Keratinocyte (primary cell): ENCODE measurements around the gene P3H2. TPM values are rescaled to one million over a fixed set of nuclear protein-coding genes. Genes with fewer than 3 reads are reported as not detected.

Experiments used
- DNase-seq: peaks from one replicate; pipeline ENCODE4 v3.0.0-alpha.2; 2011; ENCODE audit warnings: low read depth, missing footprints, low spot score
- FAIRE-seq: peaks from 2 replicates; lab custom pipeline; 2011; peaks lifted over from hg19 to GRCh38; lab: Jason Lieb, UNC
- H2AFZ ChIP-seq: 2 replicates; pipeline ENCODE4 v1.6.0; 2012; ENCODE audit warnings: low read length, control low read depth, inconsistent platforms; ENCODE audit not compliant: control insufficient read depth
- H3K27ac ChIP-seq: 2 replicates; pipeline ENCODE4 v1.5.1; 2011; ENCODE audit warnings: low read length; ENCODE audit not compliant: control insufficient read depth, insufficient read depth
- H3K27me3 ChIP-seq: 3 replicates; pipeline ENCODE4 v1.6.0; 2011; ENCODE audit warnings: low read length; ENCODE audit not compliant: control insufficient read depth, insufficient read depth; ENCODE audit errors: extremely low read depth
- H3K36me3 ChIP-seq, 2 experiments: 2 replicates in 1 of 2; 3 replicates in 1 of 2; pipeline ENCODE4 v1.5.1; 2011; ENCODE audit warnings: low read length in 2 of 2, mild to moderate bottlenecking in 1 of 2; ENCODE audit not compliant: control insufficient read depth in 2 of 2, insufficient read depth in 2 of 2; ENCODE audit errors: extremely low read depth in 1 of 2
- H3K4me1 ChIP-seq: 3 replicates; pipeline ENCODE4 v1.5.1; 2011; ENCODE audit warnings: low read length; ENCODE audit not compliant: control insufficient read depth, insufficient read depth; ENCODE audit errors: extremely low read depth
- H3K4me2 ChIP-seq: 3 replicates; pipeline ENCODE4 v1.6.0; 2011; ENCODE audit warnings: low read depth, low read length; ENCODE audit not compliant: control insufficient read depth, insufficient read depth; ENCODE audit errors: extremely low read depth
- H3K4me3 ChIP-seq, 3 experiments: fragments of 200-600 bp in 1 of 3; sonication (generic) in 1 of 3; 2 replicates in 2 of 3; 3 replicates in 1 of 3; pipeline ENCODE4 v1.5.1; 2011 to 2016; ENCODE audit warnings: low read length in 3 of 3, mild to moderate bottlenecking in 3 of 3, control low read depth in 2 of 3, inconsistent platforms in 1 of 3, low read depth in 1 of 3, mixed read lengths in 1 of 3, mixed run types in 1 of 3, moderate library complexity in 1 of 3; ENCODE audit not compliant: control insufficient read depth in 2 of 3, insufficient read depth in 2 of 3; ENCODE audit errors: extremely low read depth in 1 of 3
- H3K79me2 ChIP-seq: 2 replicates; pipeline ENCODE4 v1.6.0; 2012; ENCODE audit warnings: low read length; ENCODE audit not compliant: control insufficient read depth, insufficient read depth
- H3K9ac ChIP-seq: 3 replicates; pipeline ENCODE4 v1.6.0; 2011; ENCODE audit warnings: low read length; ENCODE audit not compliant: control insufficient read depth, insufficient read depth; ENCODE audit errors: extremely low read depth
- H3K9me1 ChIP-seq: 3 replicates; pipeline ENCODE4 v1.6.0; 2011; ENCODE audit warnings: low read length; ENCODE audit not compliant: control insufficient read depth, insufficient read depth; ENCODE audit errors: extremely low read depth
- H3K9me3 ChIP-seq: 2 replicates; pipeline ENCODE4 v1.5.1; 2012; ENCODE audit warnings: low read depth, low read length; ENCODE audit not compliant: control insufficient read depth
- H4K20me1 ChIP-seq: 3 replicates; pipeline ENCODE4 v1.6.0; 2011; ENCODE audit warnings: low read length; ENCODE audit not compliant: control insufficient read depth, insufficient read depth; ENCODE audit errors: extremely low read depth
- EZH2 ChIP-seq: IDR thresholded peaks from one replicate; pipeline ENCODE4 v1.6.1; 2012; ENCODE audit warnings: inconsistent platforms, mild to moderate bottlenecking, low read length, moderate library complexity
- dilution Hi-C: fragments of 300-500 bp; cut with MboI; formaldehyde crosslinking; loops from one replicate; pipeline ENCODE4 v1.7.0; 2020; ENCODE audit warnings: low sequenced_read_pairs; ENCODE audit not compliant: extremely low pct_ligation_motif_present
- polyA plus RNA-seq, 5 experiments: library from polyadenylated mRNA; depleted of rRNA in 3 of 5; stranded (reverse) in 3 of 5; stranded (forward) in 1 of 5; unstranded in 1 of 5; fragments of >200 nt; gene quantifications; 1 replicate in 1 of 5; 2 replicates in 3 of 5; 3 replicates in 1 of 5; pipeline versions ENCODE4 v1.2.1 to v1.2.3, GENCODE V29; 2011 to 2012; ENCODE audit warnings: missing spikeins in 2 of 5, low read depth in 1 of 5, low replicate concordance in 1 of 5
- TF ChIP-seq, protein P1 (sequence below), 3 experiments: IDR thresholded peaks in 1 of 3; conservative IDR thresholded peaks in 1 of 3; optimal IDR thresholded peaks in 1 of 3; 2 replicates in 2 of 3; 3 replicates in 1 of 3; pipeline versions ENCODE3 to v1.5.1; 2011; ENCODE audit warnings: low read length in 3 of 3, mild to moderate bottlenecking in 3 of 3, moderate library complexity in 2 of 3, control low read depth in 1 of 3, inconsistent platforms in 1 of 3; ENCODE audit not compliant: insufficient read depth in 2 of 3; ENCODE audit errors: extremely low read depth in 1 of 3

The P3H2 gene
- polyA plus RNA-seq, 1 donor (not counting 4 experiments of a cell fraction or from before 2014, with no cell fraction given): 115 TPM

GRCh38 chr3:190127797-190128196, 7.1 kb upstream of the P3H2 start:
- Histone ChIP-seq H3K4me1 (peaks cover 4% of the 10 kb centered on the region), H3K27me3 (no peaks in the 10 kb centered on the region), H3K9me1 (peaks cover 2% of the 10 kb centered on the region), H3K4me3 (no peak overlapping the region), H3K9ac (no peak overlapping the region), H3K9me3 (no peaks in the 10 kb centered on the region), H3K79me2 (no peaks in the 10 kb centered on the region), H3K27ac (no peak overlapping the region), H4K20me1 (no peaks in the 10 kb centered on the region), H3K36me3 (no peaks in the 10 kb centered on the region), H3K4me2 (no peak overlapping the region), H2AFZ (no peak overlapping the region)
- TF ChIP-seq, protein P1, sequence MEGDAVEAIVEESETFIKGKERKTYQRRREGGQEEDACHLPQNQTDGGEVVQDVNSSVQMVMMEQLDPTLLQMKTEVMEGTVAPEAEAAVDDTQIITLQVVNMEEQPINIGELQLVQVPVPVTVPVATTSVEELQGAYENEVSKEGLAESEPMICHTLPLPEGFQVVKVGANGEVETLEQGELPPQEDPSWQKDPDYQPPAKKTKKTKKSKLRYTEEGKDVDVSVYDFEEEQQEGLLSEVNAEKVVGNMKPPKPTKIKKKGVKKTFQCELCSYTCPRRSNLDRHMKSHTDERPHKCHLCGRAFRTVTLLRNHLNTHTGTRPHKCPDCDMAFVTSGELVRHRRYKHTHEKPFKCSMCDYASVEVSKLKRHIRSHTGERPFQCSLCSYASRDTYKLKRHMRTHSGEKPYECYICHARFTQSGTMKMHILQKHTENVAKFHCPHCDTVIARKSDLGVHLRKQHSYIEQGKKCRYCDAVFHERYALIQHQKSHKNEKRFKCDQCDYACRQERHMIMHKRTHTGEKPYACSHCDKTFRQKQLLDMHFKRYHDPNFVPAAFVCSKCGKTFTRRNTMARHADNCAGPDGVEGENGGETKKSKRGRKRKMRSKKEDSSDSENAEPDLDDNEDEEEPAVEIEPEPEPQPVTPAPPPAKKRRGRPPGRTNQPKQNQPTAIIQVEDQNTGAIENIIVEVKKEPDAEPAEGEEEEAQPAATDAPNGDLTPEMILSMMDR (optimal IDR thresholded peaks at IDR 0.05 in 1 of 3, IDR thresholded peaks at IDR 0.05 in 1 of 3, conservative IDR thresholded peaks at IDR 0.05 in 1 of 3; ENCODE audit: extremely low read depth in 1 of 3, insufficient read depth in 2 of 3, low read length in 3 of 3): no peak
- no peak for TF ChIP-seq EZH2
- dilution Hi-C loops: no loop called here
- no peak for DNase-seq
- no peak for FAIRE-seq

GRCh38 chr3:190127195-190127594, 6.5 kb upstream of the P3H2 start:
- no peak for FAIRE-seq
- Histone ChIP-seq H3K4me3 (no peak overlapping the region), H3K27ac (no peak overlapping the region), H3K4me2 (no peak overlapping the region), H4K20me1 (no peaks in the 10 kb centered on the region), H3K36me3 (no peaks in the 10 kb centered on the region), H3K27me3 (no peaks in the 10 kb centered on the region), H2AFZ (no peak overlapping the region), H3K9me3 (no peaks in the 10 kb centered on the region), H3K9me1 (peaks cover 2% of the 10 kb centered on the region), H3K9ac (no peak overlapping the region), H3K79me2 (no peaks in the 10 kb centered on the region), H3K4me1 (peaks cover 10% of the 10 kb centered on the region)
- TF ChIP-seq, protein P1 (optimal IDR thresholded peaks at IDR 0.05 in 1 of 3, IDR thresholded peaks at IDR 0.05 in 1 of 3, conservative IDR thresholded peaks at IDR 0.05 in 1 of 3; ENCODE audit: extremely low read depth in 1 of 3, insufficient read depth in 2 of 3, low read length in 3 of 3): no peak
- TF ChIP-seq EZH2: no peak
- dilution Hi-C loops: no loop called here
- DNase-seq: no peak
